Body of pancreas (tissue), 4 donors: ENCODE data around the gene LDLRAD3.

ENCODE experiments used
- POLR2A ChIP-seq, 3 donors: fragments of 450-650 bp; IDR thresholded peaks; one replicate each; pipeline ENCODE4 v1.6.1; 2016; ENCODE audit warnings: antibody characterized with exemption in 3 of 3, mild to moderate bottlenecking in 2 of 3
- TF ChIP-seq, protein P1 (sequence below), 7 experiments: fragments of 450-650 bp in 4 of 7; fragments of 200-600 bp in 3 of 7; sonication (generic) in 3 of 7; IDR thresholded peaks; one replicate each; pipeline ENCODE4 v1.5.1; 2016 to 2019; ENCODE audit warnings: antibody characterized with exemption in 7 of 7

DNA sequence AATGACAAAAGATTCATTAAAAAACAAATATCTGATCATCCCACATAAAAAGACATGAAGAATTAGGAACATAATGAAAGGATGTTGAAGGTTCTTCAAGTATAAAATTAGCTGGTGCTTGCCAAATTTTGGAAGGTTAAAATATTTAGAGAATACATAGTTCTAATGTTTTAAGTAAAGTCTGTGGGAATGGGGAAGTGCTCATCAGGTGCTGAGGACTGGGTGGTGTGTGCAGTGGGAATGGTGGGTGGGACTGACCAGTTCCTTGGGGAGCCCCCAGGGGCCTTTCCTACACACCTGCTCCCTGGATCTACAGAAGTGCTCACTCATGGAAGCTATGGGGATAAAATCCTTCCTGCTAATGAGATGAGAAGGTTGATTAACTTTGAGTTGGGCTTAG, 11.8 kb downstream of the LDLRAD3 start:
- TF ChIP-seq, protein P1, sequence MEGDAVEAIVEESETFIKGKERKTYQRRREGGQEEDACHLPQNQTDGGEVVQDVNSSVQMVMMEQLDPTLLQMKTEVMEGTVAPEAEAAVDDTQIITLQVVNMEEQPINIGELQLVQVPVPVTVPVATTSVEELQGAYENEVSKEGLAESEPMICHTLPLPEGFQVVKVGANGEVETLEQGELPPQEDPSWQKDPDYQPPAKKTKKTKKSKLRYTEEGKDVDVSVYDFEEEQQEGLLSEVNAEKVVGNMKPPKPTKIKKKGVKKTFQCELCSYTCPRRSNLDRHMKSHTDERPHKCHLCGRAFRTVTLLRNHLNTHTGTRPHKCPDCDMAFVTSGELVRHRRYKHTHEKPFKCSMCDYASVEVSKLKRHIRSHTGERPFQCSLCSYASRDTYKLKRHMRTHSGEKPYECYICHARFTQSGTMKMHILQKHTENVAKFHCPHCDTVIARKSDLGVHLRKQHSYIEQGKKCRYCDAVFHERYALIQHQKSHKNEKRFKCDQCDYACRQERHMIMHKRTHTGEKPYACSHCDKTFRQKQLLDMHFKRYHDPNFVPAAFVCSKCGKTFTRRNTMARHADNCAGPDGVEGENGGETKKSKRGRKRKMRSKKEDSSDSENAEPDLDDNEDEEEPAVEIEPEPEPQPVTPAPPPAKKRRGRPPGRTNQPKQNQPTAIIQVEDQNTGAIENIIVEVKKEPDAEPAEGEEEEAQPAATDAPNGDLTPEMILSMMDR (IDR thresholded peaks at IDR 0.05): no peak
- no peak for TF ChIP-seq POLR2A (IDR thresholded peaks at IDR 0.05)
